OCI-LY7 (cell line): ENCODE data around the gene MCUB.

Experiments
- CTCF ChIP-seq: fragments of 200-600 bp; sonication (generic); conservative IDR thresholded peaks from 2 replicates; pipeline ENCODE4 v1.5.1; 2014; ENCODE audit warnings: mild to moderate bottlenecking, antibody characterized with exemption, low read length, moderate library complexity, mixed read lengths
- EZH2phosphoT487 ChIP-seq: fragments of 200-600 bp; sonication (generic); IDR thresholded peaks from 2 replicates; pipeline ENCODE4 v1.6.1; 2018; ENCODE audit warnings: low read depth, borderline replicate concordance, mild to moderate bottlenecking, mixed run types, antibody characterized with exemption, low read length, moderate library complexity, mixed read lengths

- TF ChIP-seq CTCF (no peak), EZH2phosphoT487 (no peak)
Measured at GRCh38 chr4:109673303-109673702, 113.3 kb downstream of the MCUB start.
